Measurements from ENCODE around the gene PDZRN4. TPM values are rescaled to one million over a fixed set of nuclear protein-coding genes. Genes with fewer than 3 reads are reported as not detected.

PDZRN4 gene
- total RNA-seq, 2 donors from 2014 or later = 26.8 to 32.9 TPM

DNA sequence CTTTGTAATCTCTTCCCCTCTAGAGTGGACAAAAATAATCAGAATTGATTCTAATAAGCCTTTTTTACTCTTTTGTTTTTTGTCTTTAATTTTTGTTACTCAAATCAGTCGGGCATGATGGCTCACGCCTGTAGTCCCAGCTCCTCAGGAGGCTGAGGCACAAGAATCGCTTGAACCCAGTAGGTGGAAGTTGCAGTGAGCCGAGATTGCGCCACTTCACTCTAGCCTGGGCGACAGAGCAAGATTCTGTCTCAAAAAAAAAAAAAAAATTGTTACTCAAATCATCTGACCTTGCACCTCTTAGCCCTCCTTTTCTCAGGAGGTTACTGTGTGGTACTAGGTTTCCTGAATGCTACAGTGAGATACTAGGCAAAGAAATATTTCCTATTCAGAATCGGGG, 280.6 kb downstream of the PDZRN4 start:
- intact Hi-C loops (cut with DNase I) = no loop called here
- no peak for DNase-seq (ENCODE audit: low spot score)

DNA sequence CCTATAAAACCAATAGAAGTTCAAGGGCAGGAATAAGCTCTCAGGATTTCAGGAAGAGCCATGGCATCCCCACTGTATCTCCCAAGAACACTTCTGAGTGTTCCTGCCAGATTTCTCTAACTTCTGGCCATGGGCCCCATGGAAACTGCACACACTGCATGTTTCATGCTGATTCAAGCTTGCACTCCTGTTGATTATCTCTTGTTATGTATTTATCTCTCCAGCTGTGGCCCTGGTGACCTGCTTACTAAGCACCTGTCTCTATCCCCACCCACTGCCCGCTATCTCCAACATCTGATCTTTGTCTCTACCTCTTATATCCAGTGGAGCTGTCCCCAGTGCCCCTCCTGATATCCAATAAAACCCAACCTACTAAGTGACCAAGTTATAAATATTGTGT, 285.3 kb downstream of the PDZRN4 start:
- intact Hi-C loops (cut with DNase I) = no loop called here

DNA sequence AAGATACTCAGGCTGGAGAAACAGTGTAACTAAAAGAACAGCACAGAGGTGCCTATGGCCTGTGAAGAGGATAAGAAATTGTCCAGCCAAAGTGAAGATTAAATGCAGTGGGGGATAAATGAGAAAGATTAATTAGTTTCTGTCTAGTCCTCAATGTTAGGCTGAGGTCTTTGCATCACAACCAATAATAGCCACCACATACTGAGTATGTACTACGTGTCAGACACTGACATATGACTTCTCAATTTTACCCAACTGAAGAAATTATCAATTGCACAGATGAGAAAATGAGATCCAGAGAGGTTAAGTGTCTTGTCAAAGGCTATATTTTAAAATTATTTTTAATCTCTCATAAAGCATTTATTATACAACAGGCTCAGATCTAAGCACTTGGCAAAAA, 285.9 kb downstream of the PDZRN4 start:
- intact Hi-C loops (cut with DNase I) = no loop called here
- no peak for DNase-seq (ENCODE audit: low spot score)

More for the DNA sequence above, 285.3 kb downstream of the PDZRN4 start:
- no peak for DNase-seq (ENCODE audit: low spot score)

DNA sequence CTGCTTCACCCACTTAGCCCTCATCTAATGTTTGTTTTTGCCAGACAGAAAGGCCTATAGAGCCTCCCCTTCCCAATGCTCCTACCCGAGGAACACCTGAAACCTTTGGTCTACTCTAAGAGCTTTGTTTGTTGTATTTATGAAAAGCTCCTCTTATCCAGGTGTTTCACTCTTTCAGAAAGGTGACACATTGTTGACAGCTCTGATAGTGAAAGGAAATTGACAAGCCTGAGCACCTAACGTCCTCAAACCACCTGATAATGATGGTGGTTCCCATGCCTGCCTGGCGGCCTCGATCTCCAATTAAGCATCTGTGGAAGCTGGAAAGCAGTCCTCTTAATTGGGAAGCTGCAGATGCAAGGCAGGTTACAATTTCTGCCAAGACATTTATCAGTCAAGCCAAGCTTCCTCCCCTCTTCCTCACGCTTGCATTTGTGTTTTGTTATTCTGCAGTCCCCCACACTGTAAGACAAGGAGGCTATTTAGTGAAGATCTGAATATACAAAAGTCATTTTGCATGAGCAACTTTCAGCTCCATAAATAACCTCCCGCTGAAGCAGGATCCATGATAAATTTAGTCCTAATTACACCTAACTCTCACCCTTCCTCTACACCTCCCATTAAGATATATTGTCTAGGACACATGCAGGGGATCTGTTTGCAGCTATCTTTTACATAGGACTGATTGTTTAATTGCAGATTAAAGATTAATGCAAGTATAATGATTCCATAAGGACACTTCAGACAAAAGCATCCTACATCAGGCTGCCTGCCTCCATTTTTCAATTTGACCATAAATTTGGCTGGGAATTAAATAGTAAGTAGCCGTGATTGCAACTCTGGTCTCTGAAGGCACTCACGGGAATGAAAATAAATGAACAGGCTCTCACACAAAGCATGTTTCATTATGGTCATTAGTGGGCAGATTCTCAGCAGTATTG, 288.6 kb downstream of the PDZRN4 start:
- DNase-seq (ENCODE audit: low spot score) = no peak
- intact Hi-C loops (cut with DNase I) = no loop called here

DNA sequence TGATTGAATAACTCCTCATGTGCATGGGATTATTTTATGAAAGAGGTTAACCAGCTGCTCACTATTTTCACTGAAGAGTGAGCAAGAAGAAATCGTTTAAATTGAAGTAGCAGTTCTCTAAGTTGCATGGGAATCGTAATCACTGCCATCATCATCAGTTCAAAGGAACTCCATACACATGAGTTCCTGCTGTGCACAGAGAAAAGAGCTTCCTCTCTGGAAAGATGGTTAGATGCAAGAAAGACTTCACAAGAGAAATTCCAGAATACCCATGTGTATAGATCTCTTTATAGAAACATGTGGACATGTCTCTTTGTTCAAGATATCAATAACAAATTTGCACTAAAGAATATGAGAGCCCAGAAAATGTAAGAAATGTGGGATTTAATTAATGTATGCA, 291.3 kb downstream of the PDZRN4 start:
- DNase-seq (ENCODE audit: low spot score) = no peak
- intact Hi-C loops (cut with DNase I) = no loop called here

DNA sequence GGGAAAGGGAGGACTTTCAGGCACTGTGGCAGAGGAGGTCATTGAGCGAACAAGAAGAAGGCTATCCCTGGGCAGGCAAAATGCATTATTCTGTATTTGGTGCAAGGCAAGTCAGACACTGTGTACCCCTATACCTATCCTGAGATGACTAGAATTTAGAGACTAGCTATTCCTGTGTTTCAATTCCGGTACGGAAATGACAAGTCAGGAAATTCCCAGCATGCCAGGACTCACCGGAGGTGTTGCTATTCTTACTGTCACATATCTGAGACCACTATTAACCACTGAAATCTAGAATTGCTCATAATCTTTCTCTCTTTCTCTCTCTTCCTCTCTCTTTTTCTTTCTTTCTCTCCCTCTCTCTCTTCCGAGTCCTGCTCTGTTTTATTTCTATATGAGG, 297.1 kb downstream of the PDZRN4 start:
- intact Hi-C loops (cut with DNase I) = no loop called here
- DNase-seq (ENCODE audit: low spot score) = no peak

DNA sequence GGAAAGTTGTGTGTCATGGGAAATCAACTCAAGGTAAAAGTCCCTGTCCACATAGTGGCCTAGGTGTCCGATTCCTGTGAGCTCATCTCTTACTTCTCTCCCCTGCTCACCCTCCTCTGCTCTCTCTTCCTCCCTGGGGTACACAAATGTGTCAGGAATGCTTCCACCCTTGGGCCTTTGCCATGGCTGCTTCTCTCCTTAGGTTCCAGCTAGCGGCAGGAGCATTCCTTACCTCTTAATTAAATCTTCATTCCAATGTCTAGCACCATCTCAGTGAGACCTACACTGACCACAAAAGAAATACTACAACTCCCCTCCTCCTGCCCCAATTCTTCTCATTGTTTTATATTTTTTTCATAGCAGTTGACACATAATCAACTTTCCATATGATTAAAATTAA, 298.6 kb downstream of the PDZRN4 start:
- DNase-seq (ENCODE audit: low spot score) = no peak
- intact Hi-C loops (cut with DNase I) = no loop called here

DNA sequence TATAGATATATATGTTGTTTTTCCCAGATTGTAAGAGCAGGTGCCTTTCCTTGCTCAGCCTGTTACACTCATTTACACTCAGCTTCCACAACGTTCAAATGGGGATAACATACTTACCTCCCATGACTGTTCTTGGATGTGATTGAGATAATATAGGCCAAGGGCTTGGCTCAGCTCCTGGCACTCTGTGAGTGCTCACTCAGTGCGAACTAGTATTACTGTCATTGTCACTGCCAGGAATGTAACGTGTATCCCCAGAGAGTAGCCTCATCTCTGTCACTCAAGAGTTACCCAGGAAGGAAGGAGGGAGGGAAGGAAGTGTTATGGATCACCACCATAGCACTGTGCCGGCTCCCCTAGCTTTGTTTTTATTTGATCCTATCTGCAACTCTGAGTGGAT, 307.9 kb downstream of the PDZRN4 start:
- no peak for DNase-seq (ENCODE audit: low spot score)
- intact Hi-C loops (cut with DNase I) = no loop called here

DNA sequence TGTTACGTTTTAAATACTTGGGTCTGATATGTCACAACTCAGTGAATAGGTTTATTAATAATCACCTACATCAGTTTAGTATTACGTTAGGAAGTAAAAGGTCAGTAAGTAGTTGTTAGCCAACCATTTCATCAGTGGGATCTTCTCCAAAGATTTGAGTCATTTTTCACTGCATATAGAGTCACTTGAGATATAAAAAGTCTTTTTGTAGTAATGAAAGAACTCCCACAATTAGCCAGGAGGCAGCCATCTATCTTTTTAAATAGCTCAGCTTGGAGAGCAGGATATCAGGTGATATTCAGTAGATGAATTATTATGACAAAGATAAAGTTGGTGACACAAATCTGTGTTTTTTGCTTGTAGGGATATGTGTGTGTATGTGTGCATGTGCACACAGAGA, 309.3 kb downstream of the PDZRN4 start:
- intact Hi-C loops (cut with DNase I) = no loop called here
- DNase-seq (ENCODE audit: low spot score) = no peak

DNA sequence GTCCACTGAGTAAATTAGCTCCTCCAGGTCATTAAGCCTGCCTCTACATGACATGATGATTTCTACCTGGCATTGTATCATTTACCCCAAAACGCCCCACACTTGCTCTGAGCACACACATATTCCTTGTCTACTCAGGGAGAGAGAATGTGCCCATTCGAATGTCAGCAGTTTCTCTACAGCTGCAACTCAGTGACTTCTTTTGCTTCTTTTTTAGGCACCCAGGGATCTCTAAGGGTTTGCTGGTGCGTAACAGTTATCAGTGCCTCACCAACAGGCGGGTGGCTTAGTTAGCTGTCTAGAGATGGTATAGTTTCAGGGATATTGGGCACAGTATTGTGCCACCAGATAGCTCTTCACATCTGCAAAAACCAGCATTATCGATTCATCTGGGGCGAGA, 316.9 kb downstream of the PDZRN4 start:
- DNase-seq (ENCODE audit: low spot score) = no peak
- intact Hi-C loops (cut with DNase I) = no loop called here

DNA sequence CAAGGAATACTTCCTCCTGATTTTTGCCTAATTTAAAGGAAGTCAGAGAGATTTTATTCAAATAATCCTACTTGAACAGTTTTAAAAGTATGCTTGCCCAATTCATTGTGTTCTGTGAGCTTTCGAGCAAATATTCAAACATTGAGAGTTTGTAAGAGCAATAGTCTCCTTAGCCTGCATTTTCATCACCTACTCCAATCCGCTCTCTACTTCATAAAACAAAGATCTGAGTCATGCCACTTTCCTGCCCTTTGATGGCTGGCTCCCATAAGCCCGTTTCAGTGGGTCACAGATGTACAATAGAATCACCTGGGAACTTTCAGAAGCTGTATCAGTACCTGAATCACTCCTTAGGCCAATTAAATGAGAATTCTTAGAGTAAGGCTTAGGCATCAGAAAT, 319.2 kb downstream of the PDZRN4 start:
- intact Hi-C loops (cut with DNase I) = no loop called here
- no peak for DNase-seq (ENCODE audit: low spot score)

DNA sequence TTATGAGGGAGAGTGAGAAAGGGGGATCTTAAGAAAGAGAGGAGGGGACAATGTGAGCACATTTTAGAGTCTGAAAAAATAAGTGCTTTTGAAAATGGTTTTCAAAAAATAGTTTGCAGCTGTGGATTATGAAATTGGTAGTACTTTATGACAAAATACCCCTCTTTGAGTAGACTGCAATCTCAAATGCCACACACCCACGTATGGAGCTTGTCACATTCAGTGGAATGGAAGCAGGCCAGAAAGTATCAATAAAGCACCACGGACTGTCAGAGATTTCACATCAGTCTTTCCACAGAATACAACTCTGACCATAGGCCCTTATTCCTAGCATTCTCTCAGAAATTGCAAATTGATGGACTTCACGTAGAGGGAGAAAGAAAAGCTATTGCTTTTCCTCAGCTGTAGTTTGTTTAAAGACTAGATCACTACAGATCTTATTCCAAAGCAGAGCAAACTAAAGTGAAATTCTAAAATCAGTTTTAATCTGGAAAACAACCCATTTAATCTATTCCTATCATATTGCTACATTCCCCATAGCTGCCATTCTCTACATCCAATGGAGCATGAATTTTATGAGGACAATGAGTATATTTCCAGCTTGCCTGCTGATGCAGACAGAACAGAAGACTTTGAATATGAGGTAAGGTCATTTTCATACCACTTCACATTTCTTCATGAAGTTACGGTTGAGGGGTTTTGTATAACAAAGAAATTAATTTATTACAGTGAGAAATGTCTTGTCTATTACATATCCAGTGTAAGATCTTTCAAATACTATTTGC, 321.3 kb downstream of the PDZRN4 start:
- DNase-seq (ENCODE audit: low spot score) = no peak
- intact Hi-C loops (cut with DNase I) = loop anchor here in 1 of 2 donors (5.0 kb wide), 1 partner anchor 463 kb away; no protein-coding TSS in a partner anchor

DNA sequence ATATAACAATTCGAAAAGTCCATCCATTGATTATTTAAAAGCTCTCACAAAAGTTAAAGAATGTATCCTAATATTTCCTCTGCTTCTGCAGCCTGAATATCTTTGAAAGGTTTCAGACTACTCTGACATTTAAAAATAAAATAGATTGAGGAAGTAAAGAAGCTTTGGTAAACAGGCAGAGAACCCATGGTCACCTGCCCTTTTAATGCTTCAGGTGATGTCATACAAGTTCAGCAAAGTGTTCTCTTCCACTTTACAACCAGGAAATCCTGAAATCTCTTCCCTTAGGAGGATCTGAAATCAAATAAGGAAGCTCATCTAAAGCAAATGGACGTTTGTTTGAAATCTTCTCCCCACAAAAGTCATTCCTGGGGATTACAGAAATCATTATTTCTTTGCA, 322.4 kb downstream of the PDZRN4 start:
- intact Hi-C loops (cut with DNase I) = loop anchor here in 1 of 2 donors (5.0 kb wide), 1 partner anchor 462 kb away; no protein-coding TSS in a partner anchor
- no peak for DNase-seq (ENCODE audit: low spot score)

DNA sequence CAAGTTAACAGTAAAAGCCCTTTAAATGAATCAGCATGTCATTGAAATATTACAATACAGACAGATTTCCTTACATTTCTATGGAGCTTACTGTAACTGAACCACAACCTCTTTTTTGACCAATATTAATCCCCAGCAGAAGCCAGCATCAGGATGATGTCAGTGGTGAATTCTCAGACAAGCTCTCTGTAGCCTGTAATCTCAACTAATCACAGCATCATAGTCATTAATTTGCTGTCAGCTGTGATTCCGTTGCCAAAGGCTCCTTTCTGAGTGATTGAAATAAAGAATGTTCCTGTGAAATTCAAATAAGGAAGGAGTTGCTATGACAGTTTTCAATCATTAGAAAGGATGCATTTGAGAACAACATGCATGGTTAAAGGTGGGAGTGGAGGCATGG, 323.1 kb downstream of the PDZRN4 start:
- no peak for DNase-seq (ENCODE audit: low spot score)
- intact Hi-C loops (cut with DNase I) = loop anchor here in 1 of 2 donors (5.0 kb wide), 1 partner anchor 461 kb away; no protein-coding TSS in a partner anchor

DNA sequence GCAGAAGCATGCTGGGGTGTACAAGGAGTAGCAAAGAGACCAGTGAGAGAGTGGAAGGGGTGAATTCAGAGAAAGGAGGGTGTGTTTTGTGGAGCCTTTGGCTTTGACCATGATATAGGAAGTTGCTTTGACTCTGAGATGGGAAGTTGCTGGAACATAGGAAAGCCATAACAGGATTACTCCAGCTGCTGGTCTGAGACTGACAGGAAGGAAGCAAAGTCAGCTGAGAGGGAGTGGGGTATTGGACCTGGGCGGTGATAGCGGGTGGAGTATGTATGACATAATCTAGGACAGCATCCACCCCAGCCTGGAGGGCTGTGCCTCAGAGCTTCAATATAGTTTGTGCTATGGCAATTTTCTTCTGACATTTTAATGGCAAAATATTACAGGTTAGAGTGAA, 324.4 kb downstream of the PDZRN4 start:
- no peak for DNase-seq (ENCODE audit: low spot score)
- intact Hi-C loops (cut with DNase I) = loop anchor here in 1 of 2 donors (5.0 kb wide), 1 partner anchor 460 kb away; no protein-coding TSS in a partner anchor

DNA sequence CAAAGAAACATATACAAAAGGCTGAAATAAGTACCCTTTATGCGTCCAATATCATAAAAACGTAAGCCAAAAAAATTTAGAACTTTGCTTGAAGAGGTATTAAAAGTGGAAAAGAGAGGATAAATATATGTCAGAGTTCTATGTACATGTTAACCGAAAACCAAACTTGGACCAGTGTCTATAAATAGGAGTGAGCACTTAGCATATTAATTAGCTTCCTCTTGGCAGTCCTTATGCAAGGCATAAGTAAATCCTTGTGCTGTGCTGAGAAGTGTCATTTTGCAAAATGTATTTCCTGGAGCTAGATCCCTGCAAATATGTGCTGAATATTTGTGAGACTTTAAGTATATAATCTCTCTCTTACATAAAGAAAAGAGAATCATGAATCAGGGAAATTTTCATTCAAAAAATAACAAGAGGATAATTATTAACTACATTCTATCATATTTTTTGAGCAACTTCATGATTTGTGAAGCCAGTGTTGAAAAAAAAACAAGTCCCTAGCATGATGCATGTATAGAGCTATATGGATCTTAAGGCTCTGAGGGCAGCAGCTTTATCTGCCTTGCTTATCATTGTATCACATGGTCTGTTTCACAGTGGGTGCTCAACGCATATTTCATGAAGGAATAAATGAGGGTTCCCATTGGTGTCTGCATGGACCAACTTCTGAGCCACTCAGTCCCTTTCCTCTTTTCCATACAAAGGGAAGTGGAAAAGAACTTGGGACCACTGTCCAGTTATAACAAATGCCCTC, 326.1 kb downstream of the PDZRN4 start:
- DNase-seq (ENCODE audit: low spot score) = no peak
- intact Hi-C loops (cut with DNase I) = loop anchor here in 1 of 2 donors (5.0 kb wide), 1 partner anchor 458 kb away; no protein-coding TSS in a partner anchor

DNA sequence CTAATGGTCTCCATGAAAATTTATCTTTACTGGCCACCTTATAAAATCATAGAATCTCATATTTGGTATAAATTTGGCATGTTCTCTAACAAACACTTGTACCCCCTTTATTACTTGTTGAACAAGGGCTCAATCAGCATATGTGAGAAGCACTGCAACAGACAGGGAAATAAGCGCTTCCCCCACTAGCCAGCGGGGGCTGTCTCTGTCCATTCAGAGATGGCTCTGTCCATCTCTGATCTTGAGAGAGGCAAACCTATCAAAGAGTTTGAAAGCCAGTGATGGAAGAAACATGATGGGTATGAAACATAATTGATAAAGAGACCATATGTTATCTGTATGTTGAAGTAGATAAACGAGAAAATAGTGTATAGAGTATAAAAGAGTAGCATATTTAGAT, 326.8 kb downstream of the PDZRN4 start:
- DNase-seq (ENCODE audit: low spot score) = no peak
- intact Hi-C loops (cut with DNase I) = loop anchor here in 1 of 2 donors (5.0 kb wide), 1 partner anchor 457 kb away; no protein-coding TSS in a partner anchor

DNA sequence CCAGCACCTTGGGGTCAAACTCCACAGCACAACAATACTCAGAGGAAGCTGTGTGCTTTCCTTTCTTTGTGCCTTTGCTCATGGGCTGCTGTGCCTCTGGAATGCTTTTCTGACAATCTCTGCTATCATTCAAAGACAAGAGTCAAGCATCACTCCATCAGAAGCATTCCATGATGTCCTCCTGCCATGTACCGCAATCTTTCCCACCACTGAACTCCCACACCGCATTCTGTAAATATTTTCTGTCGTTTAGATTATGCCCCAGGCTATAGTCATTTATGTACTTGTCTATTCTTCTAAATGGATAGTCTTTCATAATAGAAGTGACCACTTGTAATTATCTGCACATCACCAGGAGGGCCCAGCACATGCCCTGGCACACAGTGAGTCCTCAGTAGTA, 327.8 kb downstream of the PDZRN4 start:
- intact Hi-C loops (cut with DNase I) = no loop called here
- DNase-seq (ENCODE audit: low spot score) = no peak

DNA sequence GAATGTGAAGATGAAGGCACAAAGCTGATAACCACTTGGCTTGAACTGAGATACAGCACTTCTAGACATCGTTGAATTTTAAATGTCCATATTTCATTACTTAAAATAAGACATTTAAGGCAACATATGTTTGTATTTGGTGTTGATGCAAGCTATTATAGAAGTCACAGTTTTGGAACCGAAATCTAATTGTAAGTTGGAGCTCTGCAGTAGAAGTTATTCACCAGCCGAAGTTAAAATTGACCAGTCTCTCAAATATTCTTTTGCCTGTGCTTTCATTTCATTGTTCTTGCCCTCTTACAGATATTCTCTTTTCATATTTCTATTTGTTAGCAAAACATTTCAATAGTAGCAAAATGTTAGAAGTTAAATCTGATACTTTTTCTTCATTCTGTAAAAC, 332.7 kb downstream of the PDZRN4 start:
- no peak for DNase-seq (ENCODE audit: low spot score)
- intact Hi-C loops (cut with DNase I) = no loop called here

All from posterior vena cava (tissue), 2 donors.